GM08714 (cell line): ENCODE data around the gene PCGF3.
"Not testable (repeated sequence)": the region's sequence is repeated elsewhere in the genome, so short reads cannot be mapped to it uniquely, and the experiment has no call there.

Source experiments
- H3K4me3 ChIP-seq: fragments of 200-500 bp; sonication (Bioruptor generic); 2 replicates; pipeline ENCODE4 v1.5.1; 2014; ENCODE audit warnings: mild to moderate bottlenecking, low read length, inconsistent platforms
- ZNF274 ChIP-seq: IDR thresholded peaks from 2 replicates; pipeline ENCODE4 v1.6.1; 2012; ENCODE audit warnings: mild to moderate bottlenecking, low read depth, low read length

The PCGF3 gene

DNA sequence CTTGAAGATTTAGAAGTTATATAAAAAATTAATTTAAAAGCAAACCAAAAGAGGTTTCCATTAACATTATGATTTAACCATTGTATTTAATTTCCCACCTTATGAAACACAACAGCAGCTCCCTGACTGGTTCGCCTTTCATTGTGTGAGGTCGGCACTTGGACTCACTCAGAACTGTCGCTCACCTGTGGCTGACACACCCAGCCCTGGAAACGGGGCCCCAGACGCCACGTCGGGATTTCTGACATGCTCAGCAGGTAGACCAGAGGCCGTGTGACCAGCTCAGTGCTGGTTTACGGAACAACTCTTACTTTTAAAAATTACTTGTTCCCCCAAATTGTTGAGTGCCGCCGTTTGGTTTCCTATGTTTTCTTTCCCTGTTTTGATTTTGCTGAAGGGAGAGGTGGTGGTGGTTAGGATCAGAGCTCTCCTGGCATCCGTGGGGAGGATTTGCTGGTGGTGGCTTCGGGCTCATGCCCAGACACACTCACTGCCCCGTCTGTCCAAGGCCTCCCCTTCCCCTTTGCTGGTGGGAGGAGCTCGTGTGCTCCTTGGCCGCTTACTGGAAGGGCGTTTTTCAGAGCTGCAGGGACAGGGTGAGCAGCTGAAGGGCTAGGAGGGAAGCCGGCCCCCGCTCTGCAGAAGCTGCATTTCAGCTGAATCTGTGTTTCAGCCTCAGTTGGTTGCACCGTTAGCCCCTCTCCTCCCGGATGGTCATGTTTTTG is 61.1 kb downstream of the PCGF3 start:
- TF ChIP-seq ZNF274 = no peak
- H3K4me3 ChIP-seq = no peak overlapping the region

DNA sequence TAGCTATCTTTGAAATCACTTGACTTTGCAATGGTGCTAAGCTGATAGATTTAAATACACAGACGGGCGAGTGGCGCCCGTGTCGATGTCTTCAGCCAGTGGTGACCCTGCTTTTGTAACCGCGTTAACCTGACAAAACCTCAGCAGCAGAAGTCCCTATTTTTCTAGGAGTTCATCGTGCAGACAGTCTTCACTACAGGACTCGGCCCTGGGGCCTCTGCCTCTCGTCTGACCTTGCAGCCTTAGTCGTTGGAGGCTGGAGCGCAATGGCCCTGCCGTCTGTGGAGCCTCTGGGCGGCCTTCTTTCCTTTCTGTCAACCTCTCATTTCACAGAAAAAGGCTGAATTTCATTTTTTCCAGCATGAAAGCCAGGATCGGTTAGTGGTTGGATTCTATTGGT is 62.4 kb downstream of the PCGF3 start:
- no peak for TF ChIP-seq ZNF274
- no peak overlapping the region for H3K4me3 ChIP-seq

DNA sequence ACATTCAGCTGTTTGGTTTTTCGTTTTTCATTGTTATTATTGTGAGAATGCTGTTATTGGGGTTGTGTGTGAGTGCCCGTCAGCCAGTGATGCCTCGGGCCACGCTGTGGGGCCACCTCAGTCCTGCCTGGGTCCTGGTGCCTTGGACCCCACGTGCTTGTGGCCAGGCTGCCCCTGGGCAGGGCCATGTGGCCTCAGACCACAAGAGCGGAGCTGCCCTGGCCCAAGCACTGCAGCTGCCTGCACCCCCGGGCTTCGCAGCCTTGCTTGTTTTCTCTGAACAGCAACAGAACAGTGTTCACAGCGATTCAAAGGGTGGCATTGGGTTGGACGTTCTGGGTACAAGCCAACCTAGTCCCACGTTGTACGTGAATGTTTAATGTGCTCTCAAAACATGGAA is 63.4 kb downstream of the PCGF3 start:
- no peak overlapping the region for H3K4me3 ChIP-seq
- no peak for TF ChIP-seq ZNF274

GRCh38 chr4:769511-769910 is 63.9 kb downstream of the PCGF3 start:
- TF ChIP-seq ZNF274 = no peak
- no peak overlapping the region for H3K4me3 ChIP-seq

- no peak for TF ChIP-seq ZNF274
- no peak overlapping the region for H3K4me3 ChIP-seq
Measured at GRCh38 chr4:770022-770421, 64.4 kb downstream of the PCGF3 start.

GRCh38 chr4:771464-771863 is 65.8 kb downstream of the PCGF3 start:
- TF ChIP-seq ZNF274 = no peak
- no peak overlapping the region for H3K4me3 ChIP-seq

DNA sequence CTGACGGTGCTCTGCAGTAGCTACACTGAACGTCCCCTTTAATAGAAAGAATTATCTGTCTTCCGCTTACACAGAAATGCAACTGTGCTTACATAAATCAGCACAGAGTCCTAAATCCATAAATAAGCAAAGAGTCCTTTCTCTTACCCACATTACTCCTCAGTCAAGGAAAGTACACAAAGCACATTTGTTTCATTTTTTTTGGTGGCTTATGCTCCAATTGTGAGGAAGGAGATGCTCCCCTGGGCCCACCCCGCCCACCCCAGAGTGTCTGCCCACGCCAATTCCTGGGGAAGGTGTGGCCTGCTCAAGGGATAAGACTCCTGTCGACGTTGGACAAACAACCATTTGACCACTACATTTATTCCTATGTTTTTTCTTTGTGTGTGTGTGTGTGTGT is 66.5 kb downstream of the PCGF3 start:
- no peak overlapping the region for H3K4me3 ChIP-seq
- TF ChIP-seq ZNF274 = no peak

- TF ChIP-seq ZNF274 = no peak
- no peak overlapping the region for H3K4me3 ChIP-seq
Measured at GRCh38 chr4:772776-773175, 67.1 kb downstream of the PCGF3 start.

GRCh38 chr4:773214-773613 is 67.6 kb downstream of the PCGF3 start:
- no peak for TF ChIP-seq ZNF274

GRCh38 chr4:774419-775092 is 68.9 kb downstream of the PCGF3 start:
- H3K4me3 ChIP-seq = not testable (repeated sequence)

More at GRCh38 chr4:773214-773613, 67.6 kb downstream of the PCGF3 start:
- H3K4me3 ChIP-seq = no peak overlapping the region

GRCh38 chr4:775485-775884 is 69.9 kb downstream of the PCGF3 start:
- H3K4me3 ChIP-seq = not testable (repeated sequence)

- TF ChIP-seq ZNF274 = no peak
- no peak overlapping the region for H3K4me3 ChIP-seq
Measured at GRCh38 chr4:776743-777441, 71.3 kb downstream of the PCGF3 start.

DNA sequence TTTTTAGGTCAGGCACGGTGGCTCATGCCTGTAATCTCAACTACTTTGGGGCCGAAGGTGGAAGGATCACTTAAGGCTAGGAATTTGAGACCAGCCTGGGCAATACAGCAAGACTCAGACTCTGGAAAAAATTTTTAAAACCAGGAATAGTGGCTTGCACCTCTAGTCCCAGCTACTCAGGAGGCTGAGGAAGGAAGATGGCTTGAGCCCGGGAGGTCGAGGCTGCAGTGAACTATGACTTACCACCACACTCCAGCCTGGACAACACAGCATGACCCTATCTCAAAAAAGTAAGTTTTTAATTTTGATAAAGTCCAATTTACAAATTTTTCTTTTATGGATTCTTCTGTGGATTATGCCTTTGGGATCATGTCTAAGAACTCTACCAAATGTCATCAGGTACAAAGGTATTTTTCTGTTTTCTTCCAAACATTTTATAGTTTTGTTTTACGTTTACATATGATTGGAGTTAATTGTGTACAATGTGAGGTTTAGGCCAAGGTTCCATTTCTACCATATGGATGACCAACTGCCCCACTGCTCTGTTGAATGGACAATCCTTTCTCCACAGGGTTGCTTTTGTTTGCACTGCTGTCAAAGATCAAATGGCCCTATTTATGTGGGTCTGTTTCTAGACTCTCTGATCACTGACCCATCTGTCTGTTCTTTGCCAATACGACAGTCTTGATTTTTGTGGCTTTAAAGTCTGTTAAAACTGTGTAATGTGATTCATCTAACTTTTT is 72.1 kb downstream of the PCGF3 start:
- no peak overlapping the region for H3K4me3 ChIP-seq
- TF ChIP-seq ZNF274 = no peak

DNA sequence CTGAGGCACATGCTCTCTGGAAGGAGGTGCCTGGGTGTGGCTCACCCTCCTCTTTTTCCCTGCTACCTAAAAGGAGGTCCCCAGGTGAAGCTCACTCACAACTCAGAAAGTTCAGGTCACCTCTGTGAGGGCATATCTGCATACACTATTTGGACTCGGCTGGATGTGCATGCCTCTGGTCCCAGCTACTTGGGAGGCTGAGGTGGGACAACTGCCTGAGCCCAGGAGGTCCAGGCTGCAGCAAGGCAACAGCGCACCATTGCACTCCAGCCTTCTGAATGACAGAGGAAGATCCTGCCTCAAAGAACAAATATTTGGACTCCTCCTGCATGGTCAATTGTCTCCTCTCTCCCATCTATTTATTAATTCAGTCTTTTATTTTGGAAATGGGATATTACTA is 73.9 kb downstream of the PCGF3 start:
- no peak overlapping the region for H3K4me3 ChIP-seq

GRCh38 chr4:780255-780654 is 74.6 kb downstream of the PCGF3 start:
- H3K4me3 ChIP-seq = peak overlapping the region; percentile 82

More for the DNA sequence above, 73.9 kb downstream of the PCGF3 start:
- TF ChIP-seq ZNF274 = no peak
